Measurements from ENCODE around the gene CCT6B.

GRCh38 chr17:35003778-35004177 is 42.5 kb upstream of the CCT6B start:
- TF ChIP-seq POLR2A (IDR thresholded peaks at IDR 0.05; ENCODE audit: insufficient read depth in 1 of 2, low read depth in 2 of 2, low read length in 2 of 2) (no peak), SRF (IDR thresholded peaks at IDR 0.05; ENCODE audit: low read depth, low read length) (no peak), ZNF124 (CRISPR knock-in tag; IDR thresholded peaks at IDR 0.05) (no peak), ZNF318 (CRISPR knock-in tag; IDR thresholded peaks at IDR 0.05) (no peak), REST (IDR thresholded peaks at IDR 0.05; ENCODE audit: borderline replicate concordance in 1 of 2, low read depth in 1 of 2, low read length in 2 of 2) (no peak), KMT2B (CRISPR knock-in tag; IDR thresholded peaks at IDR 0.05) (no peak), ZFP36 (IDR thresholded peaks at IDR 0.05; ENCODE audit: borderline replicate concordance, low read depth, low read length, partially characterized antibody) (no peak), ZFY (CRISPR knock-in tag; IDR thresholded peaks at IDR 0.05) (no peak), EP300 (IDR thresholded peaks at IDR 0.05; ENCODE audit: low read depth in 2 of 2, low read length in 2 of 2) (no peak), EP300 (CRISPR knock-in tag; IDR thresholded peaks at IDR 0.05; ENCODE audit: borderline replicate concordance) (no peak), E2F5 (CRISPR knock-in tag; conservative IDR thresholded peaks at IDR 0.05) (no peak), NR2F6 (IDR thresholded peaks at IDR 0.05) (no peak), NR2F6 (CRISPR knock-in tag; IDR thresholded peaks at IDR 0.05) (no peak), CBX5 (CRISPR knock-in tag; IDR thresholded peaks at IDR 0.05; ENCODE audit: borderline replicate concordance) (no peak), ZNF670 (CRISPR knock-in tag; IDR thresholded peaks at IDR 0.05; ENCODE audit: borderline replicate concordance) (no peak)
